CD4-positive, alpha-beta T cell treated with Interferon alpha-2 for 1 hour (primary cell): ENCODE results near the gene SNTN.
"Not testable (repeated sequence)": the region's sequence is repeated elsewhere in the genome, so short reads cannot be mapped to it uniquely, and the experiment has no call there.

Source experiments
- DNase-seq, 2 donors: peaks; one replicate each; pipeline ENCODE4 v3.0.0-alpha.2; 2020 to 2022

SNTN gene

GRCh38 chr3:63652066-63652725 is at the start of gene SNTN:
TSS of gene SNTN (plus strand) at chr3:63652675. CDS start at chr3:63652688, 13 bp downstream.
- no peak for DNase-seq

GRCh38 chr3:63607716-63608115 is 44.8 kb upstream of the SNTN start:
- DNase-seq: no peak

GRCh38 chr3:63609408-63609807 is 43.1 kb upstream of the SNTN start:
- DNase-seq: no peak

GRCh38 chr3:63609834-63610233 is 42.6 kb upstream of the SNTN start:
- DNase-seq: no peak

- no peak for DNase-seq
These were observed 41.1 kb upstream of the SNTN start for GRCh38 chr3:63611382-63611781.

- no peak for DNase-seq
These were observed 38.9 kb upstream of the SNTN start for GRCh38 chr3:63613561-63613960.

- no peak for DNase-seq
These were observed 35.1 kb upstream of the SNTN start for GRCh38 chr3:63617391-63617790.

- no peak for DNase-seq
These were observed 27.4 kb upstream of the SNTN start for GRCh38 chr3:63624941-63625560.

- no peak for DNase-seq
These were observed 20.8 kb upstream of the SNTN start for GRCh38 chr3:63631670-63632069.

GRCh38 chr3:63635186-63635585 is 17.3 kb upstream of the SNTN start:
- DNase-seq: no peak

- DNase-seq: no peak
These were observed 12.7 kb upstream of the SNTN start for GRCh38 chr3:63639806-63640205.

GRCh38 chr3:63642488-63642887 is 10.0 kb upstream of the SNTN start:
- DNase-seq: no peak

- DNase-seq: no peak
These were observed 8.2 kb upstream of the SNTN start for GRCh38 chr3:63644212-63644797.

GRCh38 chr3:63644928-63645781 is 7.3 kb upstream of the SNTN start:
- DNase-seq: not testable (repeated sequence)

GRCh38 chr3:63654211-63654610 is 1.7 kb downstream of the SNTN start:
- DNase-seq: no peak

- DNase-seq: no peak
These were observed 2.5 kb downstream of the SNTN start for GRCh38 chr3:63654931-63655330.

- no peak for DNase-seq
These were observed 3.0 kb downstream of the SNTN start for GRCh38 chr3:63655519-63655918.

- DNase-seq: no peak
These were observed 4.3 kb downstream of the SNTN start for GRCh38 chr3:63656786-63657185.

- DNase-seq: no peak
These were observed 8.8 kb downstream of the SNTN start for GRCh38 chr3:63661242-63661641.

GRCh38 chr3:63662011-63662410 is 9.5 kb downstream of the SNTN start:
- no peak for DNase-seq

GRCh38 chr3:63662500-63662899 is 10.0 kb downstream of the SNTN start:
- DNase-seq: no peak

GRCh38 chr3:63670544-63670943 is 18.1 kb downstream of the SNTN start:
- DNase-seq: no peak

- DNase-seq: no peak
These were observed 20.6 kb downstream of the SNTN start for GRCh38 chr3:63673111-63673510.

GRCh38 chr3:63674586-63674985 is 22.1 kb downstream of the SNTN start:
- DNase-seq: no peak
